Neutrophil (primary cell): Measurements from ENCODE around the gene HAPLN3.

Experiments used
- H3K27ac ChIP-seq: fragments of 200-600 bp; sonication (generic); 2 replicates; pipeline ENCODE4 v1.5.1; 2016; ENCODE audit warnings: mild to moderate bottlenecking, moderate library complexity
- H3K27me3 ChIP-seq: fragments of 200-600 bp; sonication (generic); 2 replicates; pipeline ENCODE4 v1.6.0; 2016; ENCODE audit warnings: mild to moderate bottlenecking
- H3K36me3 ChIP-seq: fragments of 200-600 bp; sonication (generic); 2 replicates; pipeline ENCODE4 v1.5.1; 2017
- H3K4me1 ChIP-seq, 2 experiments: fragments of 200-600 bp in 1 of 2; sonication (generic) in 1 of 2; 1 replicate in 1 of 2; 2 replicates in 1 of 2; pipeline versions ENCODE4 v1.5.1 to v1.6.1; 2013 to 2016; ENCODE audit warnings: low read depth in 1 of 2, low read length in 1 of 2, mild to moderate bottlenecking in 1 of 2, moderate library complexity in 1 of 2; ENCODE audit not compliant: control insufficient read depth in 1 of 2, insufficient read depth in 1 of 2
- H3K4me3 ChIP-seq, 2 experiments: fragments of 200-600 bp in 1 of 2; sonication (generic) in 1 of 2; 1 replicate in 1 of 2; 2 replicates in 1 of 2; pipeline ENCODE4 v1.5.1; 2013 to 2016; ENCODE audit warnings: low read depth in 1 of 2, low read length in 1 of 2, mild to moderate bottlenecking in 1 of 2, moderate library complexity in 1 of 2
- H3K9me3 ChIP-seq: fragments of 200-600 bp; sonication (generic); 2 replicates; pipeline ENCODE4 v1.5.1; 2016
- TF ChIP-seq, protein P1 (sequence below): fragments of 200-600 bp; sonication (generic); IDR thresholded peaks from 2 replicates; pipeline ENCODE4 v1.5.1; 2016; ENCODE audit warnings: antibody characterized with exemption

The HAPLN3 gene

DNA sequence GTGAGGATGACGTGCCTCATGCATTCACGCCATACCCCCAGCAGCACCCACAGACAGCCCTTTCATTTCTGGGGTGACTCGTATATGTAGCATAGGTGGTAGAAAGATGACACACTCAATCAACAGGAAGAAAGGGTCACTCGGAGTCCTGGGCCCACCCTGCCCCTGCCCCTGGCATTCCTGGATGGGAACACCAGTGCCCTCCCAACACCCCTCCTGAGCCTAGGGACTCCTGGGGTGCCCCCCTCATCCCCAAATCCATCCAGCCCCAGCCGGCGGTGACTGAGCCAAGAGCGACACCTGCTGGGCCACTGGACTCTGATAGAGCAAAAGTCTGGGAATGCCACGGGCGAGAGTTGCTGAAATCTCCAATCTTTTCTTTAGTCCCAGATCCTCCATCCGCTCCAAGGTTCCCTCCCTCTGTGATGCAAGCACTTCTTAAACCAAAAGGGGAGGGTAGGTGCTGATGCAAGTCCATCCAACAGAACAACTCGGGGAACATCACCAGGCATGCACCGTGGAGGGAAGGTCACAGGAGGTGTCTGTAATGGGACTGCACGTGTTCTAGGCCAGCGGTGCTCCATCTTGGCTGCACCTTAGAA lies 61.0 kb downstream of the HAPLN3 start:
- Histone ChIP-seq H3K27ac (no peak overlapping the region), H3K36me3 (no peaks in the 10 kb centered on the region), H3K4me3 (no peak overlapping the region), H3K4me1 (no peaks in the 10 kb centered on the region), H3K9me3 (no peaks in the 10 kb centered on the region), H3K27me3 (peaks cover 2% of the 10 kb centered on the region)
- TF ChIP-seq, protein P1, sequence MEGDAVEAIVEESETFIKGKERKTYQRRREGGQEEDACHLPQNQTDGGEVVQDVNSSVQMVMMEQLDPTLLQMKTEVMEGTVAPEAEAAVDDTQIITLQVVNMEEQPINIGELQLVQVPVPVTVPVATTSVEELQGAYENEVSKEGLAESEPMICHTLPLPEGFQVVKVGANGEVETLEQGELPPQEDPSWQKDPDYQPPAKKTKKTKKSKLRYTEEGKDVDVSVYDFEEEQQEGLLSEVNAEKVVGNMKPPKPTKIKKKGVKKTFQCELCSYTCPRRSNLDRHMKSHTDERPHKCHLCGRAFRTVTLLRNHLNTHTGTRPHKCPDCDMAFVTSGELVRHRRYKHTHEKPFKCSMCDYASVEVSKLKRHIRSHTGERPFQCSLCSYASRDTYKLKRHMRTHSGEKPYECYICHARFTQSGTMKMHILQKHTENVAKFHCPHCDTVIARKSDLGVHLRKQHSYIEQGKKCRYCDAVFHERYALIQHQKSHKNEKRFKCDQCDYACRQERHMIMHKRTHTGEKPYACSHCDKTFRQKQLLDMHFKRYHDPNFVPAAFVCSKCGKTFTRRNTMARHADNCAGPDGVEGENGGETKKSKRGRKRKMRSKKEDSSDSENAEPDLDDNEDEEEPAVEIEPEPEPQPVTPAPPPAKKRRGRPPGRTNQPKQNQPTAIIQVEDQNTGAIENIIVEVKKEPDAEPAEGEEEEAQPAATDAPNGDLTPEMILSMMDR = no peak

DNA sequence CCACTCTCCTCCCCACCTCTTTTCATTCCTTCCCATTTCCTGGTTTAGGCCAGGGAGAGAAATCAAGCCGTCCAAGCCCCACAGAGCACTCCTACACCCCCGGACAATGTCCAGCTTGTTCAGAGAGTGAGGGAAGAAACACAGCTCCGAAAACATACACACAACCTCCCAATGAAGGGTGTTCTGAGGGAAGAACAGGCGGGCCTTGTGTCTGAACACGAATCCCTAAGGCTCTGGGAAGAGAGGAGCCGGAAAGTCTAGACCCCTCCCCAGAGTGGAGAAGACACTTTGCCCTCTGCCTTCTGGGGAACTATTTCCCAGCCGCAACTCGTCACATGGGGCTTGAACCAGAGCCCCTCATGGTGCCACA lies 61.6 kb downstream of the HAPLN3 start:
- Histone ChIP-seq H3K27ac (no peak overlapping the region), H3K4me1 (no peaks in the 10 kb centered on the region), H3K36me3 (no peaks in the 10 kb centered on the region), H3K4me3 (no peak overlapping the region), H3K27me3 (no peaks in the 10 kb centered on the region), H3K9me3 (no peaks in the 10 kb centered on the region)
- TF ChIP-seq, protein P1 = no peak

DNA sequence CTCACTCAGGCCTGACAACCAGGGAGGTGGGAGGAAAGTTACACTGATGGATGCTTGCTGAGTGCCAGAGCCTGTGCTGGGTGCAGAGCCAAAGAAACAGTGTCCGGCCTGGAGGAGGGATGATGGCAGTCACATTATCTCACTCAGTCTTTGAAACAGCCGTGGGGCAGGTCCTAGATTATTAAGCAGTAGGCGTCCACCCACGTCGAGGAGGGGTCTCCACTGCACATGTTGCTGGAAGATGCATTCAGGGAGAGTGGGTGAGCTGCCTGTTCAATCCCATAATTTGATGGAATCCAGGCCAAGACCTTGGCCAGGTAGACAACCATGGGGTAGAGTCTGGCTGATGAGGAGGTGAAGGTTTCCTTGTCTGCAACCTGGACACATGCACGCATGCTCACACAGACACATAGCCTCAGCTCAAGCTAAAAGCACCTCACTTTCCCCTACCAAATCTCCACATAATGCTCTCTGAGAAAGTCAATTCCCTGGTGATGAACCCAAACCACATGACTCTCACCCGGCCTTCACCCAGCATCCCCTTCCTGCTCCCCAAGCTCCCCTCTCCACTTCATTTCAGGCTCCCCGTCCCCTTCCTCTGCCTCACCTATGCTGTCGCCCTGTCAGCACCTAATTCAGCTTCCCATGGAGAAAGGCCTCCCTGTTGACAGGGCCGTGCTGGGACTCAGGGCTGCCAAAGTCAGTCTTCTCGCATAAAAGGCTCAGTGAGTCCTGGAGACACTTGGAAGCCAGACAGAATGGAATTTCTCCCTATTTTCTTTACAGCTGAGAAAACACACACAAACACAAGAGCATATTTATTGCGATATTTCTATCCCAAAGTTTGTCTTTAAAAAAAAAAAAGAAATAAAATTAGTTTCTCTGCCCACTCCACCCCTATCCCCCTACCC lies 62.3 kb downstream of the HAPLN3 start:
- no peaks in the 10 kb centered on the region for H3K27me3 ChIP-seq
- H3K36me3 ChIP-seq = no peaks in the 10 kb centered on the region
- H3K4me3 ChIP-seq = no peak overlapping the region
- H3K4me1 ChIP-seq = no peaks in the 10 kb centered on the region
- no peak overlapping the region for H3K27ac ChIP-seq
- no peaks in the 10 kb centered on the region for H3K9me3 ChIP-seq
- TF ChIP-seq, protein P1 = no peak

DNA sequence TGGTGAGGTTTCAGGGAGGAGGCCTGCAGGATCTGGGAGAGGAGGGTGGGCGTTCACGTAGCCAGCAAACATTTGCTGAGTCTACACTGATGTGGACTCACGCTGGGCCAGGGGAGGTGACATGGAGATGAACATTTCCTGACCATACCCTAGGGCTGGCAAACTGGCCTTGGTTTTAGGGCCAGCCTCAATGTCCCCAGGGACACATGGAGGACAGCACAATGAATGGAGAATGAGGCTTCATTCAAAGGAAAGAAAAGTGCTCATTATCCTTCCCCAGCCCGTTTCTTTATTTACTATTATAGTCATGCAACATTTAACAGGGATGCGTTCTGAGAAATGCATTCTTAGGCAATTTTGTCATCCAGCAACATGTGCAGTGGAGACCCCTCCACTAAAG lies 65.3 kb downstream of the HAPLN3 start:
- H3K4me3 ChIP-seq = no peak overlapping the region
- TF ChIP-seq, protein P1 = no peak
- H3K27ac ChIP-seq = no peak overlapping the region
- no peaks in the 10 kb centered on the region for H3K9me3 ChIP-seq
- no peaks in the 10 kb centered on the region for H3K36me3 ChIP-seq
- H3K4me1 ChIP-seq = no peaks in the 10 kb centered on the region
- peaks cover 5% of the 10 kb centered on the region for H3K27me3 ChIP-seq

DNA sequence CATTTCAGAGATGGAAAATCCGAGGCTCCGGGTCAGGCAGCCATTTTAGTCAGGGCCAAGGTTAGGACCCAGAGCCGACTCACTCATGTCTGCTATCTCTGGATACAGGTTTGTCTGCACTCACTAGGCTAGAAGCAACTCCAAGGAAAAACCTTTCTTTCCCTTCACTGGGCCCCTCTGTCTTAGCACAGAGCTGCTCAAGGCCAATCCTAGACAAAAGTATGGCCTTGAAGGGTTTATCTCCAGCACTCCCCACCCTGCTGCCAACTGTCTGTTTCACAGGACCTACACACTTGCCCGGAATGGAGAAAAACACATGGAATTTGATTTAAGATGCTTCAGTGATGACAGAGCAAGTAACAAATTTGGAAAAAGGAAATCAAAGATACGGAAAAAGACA lies 66.6 kb downstream of the HAPLN3 start:
- TF ChIP-seq, protein P1 = no peak
- Histone ChIP-seq H3K27me3 (peaks cover 5% of the 10 kb centered on the region), H3K27ac (no peak overlapping the region), H3K4me1 (no peaks in the 10 kb centered on the region), H3K36me3 (no peaks in the 10 kb centered on the region), H3K9me3 (no peaks in the 10 kb centered on the region), H3K4me3 (no peak overlapping the region)
